NCI-H526 (cell line): ENCODE results near the gene GDF10.

Source experiments
- DNase-seq, 2 experiments: peaks; one replicate each; lab custom pipeline; 2025; lab: John Stamatoyannopoulos, UW

GDF10 gene

DNA sequence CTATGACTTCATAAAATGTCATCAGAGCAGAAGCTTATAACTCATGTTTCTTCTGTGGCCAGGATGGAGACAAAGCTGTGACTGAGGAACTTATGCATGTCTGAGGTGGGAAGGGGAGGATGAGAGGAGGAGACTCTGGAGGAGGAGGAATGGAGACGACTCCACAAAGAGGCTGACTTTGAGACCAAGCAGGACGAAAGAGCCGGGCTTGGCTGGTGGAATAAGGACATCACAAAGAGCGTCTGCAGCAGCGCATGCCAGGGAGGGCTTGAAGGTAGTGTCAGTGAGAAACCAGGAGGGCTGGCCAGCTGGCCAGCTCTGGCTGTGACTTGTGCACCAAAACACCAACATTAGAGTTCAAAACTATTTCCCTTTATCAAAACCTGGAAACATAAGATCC is 16.1 kb downstream of the GDF10 start:
- no peak for DNase-seq

DNA sequence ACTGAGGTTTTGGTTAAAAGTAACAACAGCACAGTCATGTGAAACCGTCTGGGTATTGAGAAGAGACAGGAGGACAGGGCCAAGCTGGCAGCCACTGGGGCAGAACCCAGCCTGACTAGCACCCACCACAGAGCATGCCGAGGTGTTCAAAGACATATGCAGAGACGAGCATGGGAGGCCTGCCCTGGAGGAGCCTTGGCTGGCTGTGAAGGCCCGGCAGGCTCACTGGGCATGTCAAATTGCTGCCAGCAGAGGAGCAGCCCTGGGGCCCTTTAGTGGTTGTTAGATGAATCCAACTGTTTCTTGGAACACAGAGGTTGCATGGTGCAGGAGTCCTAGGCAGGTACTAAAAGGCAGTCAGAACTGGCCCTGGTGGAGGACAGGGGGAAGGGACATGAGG is 17.3 kb downstream of the GDF10 start:
- DNase-seq, result no peak

DNA sequence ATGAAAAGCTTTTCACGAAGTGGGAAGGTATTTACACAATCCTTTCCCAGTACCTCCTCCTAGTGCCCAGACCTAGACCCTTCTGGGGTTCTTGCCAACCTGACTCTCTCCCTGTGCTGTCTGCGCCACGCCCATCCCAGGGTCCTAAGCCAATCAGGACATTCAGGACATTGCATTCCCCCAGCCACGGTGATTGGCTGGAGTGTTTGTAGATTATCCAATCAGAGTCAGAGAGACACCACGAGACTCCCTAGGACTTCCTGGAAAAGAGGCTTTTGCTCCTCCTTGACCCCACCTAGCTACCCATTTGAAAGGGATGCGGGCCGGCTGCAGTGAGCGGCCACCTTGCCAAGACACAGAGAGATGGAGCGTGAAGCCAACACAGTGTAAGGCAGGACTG is 18.7 kb downstream of the GDF10 start:
- no peak for DNase-seq

DNA sequence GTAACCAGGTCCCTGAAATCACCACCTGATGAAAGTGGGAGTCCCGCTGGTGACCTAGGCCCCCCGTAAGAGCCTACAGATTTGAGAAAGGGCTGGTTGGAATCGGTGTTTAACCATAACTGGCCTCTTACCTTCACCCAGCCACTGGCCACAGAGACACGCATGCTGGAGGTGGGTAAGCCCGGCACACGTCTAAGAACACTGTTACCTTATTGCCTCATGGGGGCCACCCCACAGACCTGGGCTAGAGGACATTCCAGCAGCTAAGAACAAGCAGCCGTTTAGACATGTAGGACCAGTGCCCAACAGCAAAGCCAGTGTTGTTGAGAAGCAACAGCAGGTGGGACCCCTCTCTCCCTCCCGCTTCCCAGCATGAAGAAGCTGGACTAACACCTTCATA is 19.8 kb downstream of the GDF10 start:
- no peak for DNase-seq

DNA sequence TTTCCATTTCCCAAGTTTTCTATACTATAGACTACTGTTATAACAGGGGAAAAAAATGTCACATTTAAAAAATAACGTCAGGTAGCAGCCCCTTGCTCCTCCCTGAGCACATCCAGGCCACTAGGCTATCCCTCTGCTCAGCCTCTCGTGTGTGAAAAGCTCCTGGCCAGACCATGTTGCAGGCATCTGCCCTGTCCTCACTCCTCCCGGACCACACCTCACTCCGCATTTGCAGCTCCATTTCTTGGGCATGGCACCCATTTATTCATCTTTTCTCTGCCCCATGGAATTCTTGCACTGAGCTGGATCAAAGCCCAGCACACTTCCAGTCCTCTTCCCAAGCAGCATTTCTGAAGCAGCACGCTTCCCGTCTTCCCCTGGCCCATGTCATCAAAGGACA is 20.8 kb downstream of the GDF10 start:
- no peak for DNase-seq

DNA sequence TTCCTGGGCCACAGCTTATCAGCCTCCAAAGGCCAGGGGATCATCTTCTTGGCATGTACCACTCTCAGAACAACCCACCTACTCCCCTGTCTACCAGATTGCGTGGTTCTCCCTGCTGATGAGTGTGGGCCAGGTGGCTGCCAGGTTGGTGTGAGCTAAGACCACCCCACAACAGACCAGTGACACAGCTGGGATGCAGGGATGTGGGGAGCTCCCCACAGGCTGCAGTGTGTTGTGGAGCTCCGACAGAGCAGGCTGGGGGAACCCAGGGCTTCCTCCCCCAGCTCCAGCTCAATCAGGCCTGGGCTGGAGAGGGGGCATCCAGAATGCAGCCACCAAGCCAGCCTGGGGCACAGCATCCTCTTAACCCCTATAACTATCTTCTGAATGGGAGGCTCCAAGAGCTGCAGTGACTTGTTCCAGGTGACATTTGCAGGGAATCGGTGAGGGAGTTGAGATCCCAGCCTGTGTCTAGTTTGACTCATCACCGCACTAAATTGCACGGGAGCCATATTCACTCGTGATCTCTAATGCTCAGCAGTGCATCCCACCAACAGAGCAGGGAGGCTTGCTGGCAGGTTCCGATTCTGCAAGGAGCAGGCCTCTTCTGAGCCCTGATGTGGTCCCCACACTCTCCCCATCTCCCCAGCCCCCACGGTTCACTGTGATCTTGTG is 21.7 kb downstream of the GDF10 start:
- no peak for DNase-seq

DNA sequence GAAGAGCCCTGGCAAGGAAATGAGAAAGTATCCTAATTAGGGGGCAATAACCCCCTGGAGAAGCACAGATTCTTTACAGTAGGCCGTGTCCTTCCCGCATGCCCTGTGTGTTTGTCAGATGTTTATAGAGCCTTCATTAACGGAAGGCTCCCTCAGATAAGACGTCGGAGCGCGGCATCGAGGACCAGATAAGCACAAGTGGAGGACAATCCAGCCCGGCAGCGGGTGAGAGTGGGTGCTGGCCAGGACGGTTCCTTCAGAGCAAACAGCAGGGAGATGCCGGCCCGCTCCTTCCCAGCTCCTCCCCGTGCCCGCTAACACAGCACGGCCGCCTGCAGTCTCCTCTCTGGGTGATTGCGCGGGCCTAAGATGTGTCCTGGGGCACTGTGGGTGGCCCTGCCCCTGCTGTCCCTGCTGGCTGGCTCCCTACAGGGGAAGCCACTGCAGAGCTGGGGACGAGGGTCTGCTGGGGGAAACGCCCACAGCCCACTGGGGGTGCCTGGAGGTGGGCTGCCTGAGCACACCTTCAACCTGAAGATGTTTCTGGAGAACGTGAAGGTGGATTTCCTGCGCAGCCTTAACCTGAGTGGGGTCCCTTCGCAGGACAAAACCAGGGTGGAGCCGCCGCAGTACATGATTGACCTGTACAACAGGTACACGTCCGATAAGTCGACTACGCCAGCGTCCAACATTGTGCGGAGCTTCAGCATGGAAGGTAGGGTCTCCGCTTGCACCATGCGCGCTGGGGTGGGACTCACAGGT is 22.5 kb downstream of the GDF10 start, which contains the start of gene GDF2:
GDF2 (plus strand) TSS at position 155 of the 762 bp plus-strand sequence; CDS start at position 370, 215 bp downstream.
- DNase-seq, result no peak

DNA sequence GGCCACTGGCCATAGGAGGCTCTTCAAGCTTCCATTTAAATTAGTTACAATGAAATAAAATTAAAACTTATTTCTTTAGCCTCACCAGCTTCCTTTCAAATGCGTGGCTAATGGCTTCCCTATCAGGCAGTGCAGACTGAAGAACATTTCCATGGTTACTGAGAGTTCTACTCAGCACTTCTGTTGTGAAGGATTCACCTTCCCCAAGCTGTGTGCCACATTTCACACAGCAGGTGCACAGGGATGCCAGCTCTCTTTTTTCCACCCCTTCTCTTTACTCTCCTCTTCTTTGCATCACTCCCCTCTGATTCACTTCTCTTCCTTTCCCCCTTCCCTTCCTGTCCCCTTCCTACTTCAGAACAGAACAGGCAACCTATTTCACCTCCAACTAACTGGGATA is 23.1 kb downstream of the GDF10 start:
- no peak for DNase-seq

DNA sequence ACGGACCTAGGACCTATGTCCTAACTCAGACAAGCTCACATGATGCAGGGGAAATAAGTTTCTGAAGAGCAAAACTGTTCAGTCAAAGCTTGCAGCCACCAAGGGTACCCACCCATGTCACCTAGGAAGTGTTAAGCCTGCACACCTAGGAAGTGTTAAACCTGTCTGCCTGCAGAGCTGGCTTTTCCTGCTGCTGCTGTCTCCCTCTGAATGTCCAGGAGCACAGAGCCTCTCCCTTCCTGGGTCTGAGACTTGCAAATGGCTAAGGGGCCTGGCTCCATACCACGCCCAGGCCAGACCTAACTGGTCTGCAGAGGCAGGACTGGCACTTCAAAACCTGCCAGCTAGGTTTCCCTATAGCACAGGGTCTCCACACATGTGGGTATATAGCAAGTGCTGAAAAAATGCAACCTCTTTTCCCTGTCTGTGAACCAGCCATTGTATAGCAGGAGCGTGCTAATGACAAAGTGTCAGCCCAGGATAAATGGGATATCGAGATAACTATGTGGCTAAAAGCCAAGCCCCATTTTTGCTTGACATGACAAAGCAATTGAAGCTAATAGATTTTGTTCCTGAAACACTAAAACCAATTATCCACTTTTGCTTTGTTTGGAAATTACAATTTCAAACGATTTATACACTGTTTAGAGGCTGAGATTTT is 23.8 kb downstream of the GDF10 start:
- DNase-seq, result no peak

DNA sequence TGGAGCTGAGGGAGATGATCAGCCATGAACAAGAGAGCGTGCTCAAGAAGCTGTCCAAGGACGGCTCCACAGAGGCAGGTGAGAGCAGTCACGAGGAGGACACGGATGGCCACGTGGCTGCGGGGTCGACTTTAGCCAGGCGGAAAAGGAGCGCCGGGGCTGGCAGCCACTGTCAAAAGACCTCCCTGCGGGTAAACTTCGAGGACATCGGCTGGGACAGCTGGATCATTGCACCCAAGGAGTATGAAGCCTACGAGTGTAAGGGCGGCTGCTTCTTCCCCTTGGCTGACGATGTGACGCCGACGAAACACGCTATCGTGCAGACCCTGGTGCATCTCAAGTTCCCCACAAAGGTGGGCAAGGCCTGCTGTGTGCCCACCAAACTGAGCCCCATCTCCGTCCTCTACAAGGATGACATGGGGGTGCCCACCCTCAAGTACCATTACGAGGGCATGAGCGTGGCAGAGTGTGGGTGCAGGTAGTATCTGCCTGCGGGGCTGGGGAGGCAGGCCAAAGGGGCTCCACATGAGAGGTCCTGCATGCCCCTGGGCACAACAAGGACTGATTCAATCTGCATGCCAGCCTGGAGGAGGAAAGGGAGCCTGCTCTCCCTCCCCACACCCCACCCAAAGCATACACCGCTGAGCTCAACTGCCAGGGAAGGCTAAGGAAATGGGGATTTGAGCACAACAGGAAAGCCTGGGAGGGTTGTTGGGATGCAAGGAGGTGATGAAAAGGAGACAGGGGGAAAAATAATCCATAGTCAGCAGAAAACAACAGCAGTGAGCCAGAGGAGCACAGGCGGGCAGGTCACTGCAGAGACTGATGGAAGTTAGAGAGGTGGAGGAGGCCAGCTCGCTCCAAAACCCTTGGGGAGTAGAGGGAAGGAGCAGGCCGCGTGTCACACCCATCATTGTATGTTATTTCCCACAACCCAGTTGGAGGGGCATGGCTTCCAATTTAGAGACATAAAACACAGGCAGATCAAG is 25.6 kb downstream of the GDF10 start:
- DNase-seq, result no peak

DNA sequence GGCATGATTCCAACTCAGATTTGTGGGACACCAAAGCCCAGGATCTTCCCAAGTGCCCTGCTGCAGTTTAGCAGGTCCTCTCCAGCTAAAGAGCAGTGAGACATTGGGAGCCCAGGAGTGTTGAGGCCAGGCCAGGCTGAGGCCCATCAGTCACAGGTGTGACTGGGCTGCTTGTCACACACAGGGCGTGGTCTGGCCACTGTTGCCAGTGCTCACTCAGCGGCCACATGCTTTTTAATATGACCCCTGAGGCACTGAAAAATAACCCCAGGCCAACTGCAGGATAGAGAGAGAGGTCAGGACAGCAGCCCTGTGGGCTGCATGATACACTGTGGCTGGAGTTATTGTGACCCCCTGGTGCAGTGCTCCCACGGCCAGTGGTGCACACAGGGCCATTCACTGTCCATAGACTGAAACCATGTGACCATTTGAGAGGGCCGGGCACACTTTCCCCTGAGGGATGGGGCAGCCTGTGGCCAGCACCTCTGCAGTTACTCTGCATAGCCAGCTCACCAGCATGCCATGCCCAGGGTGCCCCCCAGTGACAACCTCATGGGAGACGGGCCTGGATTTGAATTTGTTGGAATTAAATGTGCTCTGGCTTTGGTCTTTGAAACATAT is 26.4 kb downstream of the GDF10 start:
- DNase-seq, result no peak

DNA sequence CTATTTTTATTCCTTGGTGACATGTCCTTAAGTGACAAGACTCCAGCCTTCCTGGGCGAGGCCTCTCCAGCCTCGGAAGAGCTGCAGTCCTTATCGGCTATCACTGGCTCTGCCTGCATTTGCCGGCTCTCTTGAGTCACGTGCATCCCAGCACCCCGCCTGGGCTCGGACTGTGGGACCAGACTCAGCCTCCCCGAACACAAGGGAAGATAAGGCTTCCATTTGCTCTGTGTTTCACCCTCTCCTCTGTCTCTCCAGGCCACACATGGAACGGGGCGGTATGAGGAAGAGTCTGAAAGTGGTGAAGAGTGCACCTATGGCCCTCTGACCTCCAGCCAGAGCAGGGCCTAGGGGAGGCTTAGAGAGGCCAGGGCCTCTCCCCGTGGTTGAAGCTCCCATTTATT is 26.9 kb downstream of the GDF10 start:
- no peak for DNase-seq

DNA sequence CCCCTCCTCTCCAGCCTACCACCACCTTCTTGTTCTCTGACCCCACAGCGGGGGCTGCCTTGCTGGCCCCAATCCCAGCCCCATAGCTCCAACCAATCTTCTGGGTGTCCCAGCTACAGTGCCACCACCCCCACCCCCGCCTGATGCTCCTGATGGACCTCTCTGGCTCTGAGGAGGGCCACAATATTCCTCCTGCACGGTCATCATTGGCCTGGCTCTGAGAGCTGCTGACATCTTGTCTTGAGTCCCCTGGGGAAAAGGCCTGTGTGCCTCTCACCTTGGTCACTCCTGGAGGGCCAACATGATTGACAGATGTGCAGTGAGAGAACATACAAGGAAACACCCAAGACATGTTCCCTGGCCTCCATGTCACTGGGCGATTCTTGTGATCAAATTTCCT is 29.9 kb downstream of the GDF10 start:
- DNase-seq, result no peak

DNA sequence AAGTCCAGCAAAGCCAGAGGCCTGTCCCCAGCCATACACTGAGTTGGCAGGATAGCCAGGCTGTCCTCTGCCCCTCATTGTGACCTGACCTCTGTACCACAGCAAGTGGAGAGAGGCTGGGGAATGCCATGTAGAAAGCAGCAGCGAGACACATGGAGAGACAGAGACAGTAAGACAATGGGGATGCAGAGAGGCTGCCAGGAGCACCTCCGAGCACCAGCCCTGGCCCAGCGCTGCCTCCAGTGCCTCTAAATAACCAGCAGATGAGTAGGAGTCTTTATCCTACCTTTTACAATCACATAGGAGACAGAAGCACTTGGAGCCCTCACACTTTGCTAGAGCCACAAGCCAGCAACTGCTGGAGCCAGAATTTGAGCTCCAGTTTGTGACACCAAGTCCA is 30.4 kb downstream of the GDF10 start:
- no peak for DNase-seq

DNA sequence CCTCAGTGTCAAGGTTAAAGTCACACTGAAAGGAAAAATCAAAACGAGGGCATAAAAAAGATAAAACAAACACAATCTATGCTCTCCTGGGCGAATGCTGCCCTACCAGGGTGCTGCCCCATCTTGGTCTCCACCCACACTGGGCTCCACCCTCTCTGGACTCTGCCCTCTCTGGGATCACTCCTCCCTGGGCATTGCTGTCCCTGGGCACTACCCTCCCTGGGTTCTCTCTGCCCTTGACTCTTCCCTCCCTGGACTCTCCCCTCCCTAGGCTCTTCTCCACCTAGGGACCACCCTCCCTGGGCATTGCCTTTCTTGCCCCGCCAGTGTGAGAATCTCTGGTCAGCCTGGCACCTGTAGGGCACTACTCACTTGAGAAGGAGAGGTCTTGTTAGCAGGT is 30.8 kb downstream of the GDF10 start:
- no peak for DNase-seq

DNA sequence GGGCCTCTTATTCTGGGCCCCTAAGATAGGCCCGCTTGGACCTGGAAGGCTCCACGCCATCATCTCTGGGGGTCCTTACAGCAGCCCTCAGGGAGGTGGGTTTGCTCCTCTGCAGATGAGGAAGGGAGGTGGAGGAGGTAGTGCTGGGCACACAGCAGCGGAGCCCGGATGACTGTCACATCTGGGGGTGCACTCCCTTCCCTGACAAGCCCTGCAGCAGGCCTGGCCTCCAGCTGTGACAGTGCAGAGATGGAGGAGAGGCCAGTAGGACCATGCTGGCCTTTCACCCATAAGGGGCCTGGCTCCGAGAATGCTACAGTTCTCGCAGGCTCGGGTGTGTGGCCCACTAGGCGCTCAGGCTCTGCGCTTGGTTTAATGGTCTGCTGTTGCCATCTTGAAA is 31.5 kb downstream of the GDF10 start:
- no peak for DNase-seq

DNA sequence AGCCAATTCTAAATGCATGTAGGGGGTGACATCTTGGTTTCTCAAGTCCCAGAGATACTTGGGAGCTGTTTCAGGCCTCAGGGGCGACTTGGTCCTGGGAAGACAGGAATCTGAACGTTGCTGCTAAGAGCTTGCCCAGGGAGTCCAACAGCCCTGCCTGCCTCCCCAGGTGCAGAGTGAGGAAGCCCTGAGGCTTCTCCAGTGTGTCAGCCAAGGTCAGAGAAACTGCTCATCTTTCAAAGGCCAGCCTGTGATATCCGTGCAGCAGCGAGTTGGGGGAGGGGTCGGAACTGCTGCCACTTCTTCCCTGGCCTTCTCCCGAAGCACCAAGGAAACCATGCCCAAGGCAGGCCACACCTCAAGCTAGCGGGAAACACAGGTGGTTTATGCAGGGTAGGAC is 32.0 kb downstream of the GDF10 start:
- no peak for DNase-seq

DNA sequence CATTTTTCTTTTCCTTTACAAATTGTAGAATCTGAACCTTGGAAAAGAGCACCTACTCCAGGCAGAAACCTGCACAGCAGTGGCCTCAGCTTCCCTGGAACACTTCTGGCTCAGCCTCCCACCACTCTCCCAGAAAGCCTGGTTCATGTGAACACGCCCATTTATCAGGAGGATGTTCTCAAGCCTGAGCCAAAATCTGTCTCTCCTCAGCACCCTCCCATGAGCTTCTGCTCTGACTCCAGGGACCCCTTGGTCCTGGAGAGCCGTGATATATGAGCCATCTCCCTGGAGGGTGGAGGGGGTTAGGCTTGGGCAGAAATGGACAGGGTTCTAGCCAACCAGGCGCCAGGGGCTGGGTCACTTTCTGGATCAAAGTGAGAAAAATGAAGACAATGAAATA is 32.4 kb downstream of the GDF10 start:
- no peak for DNase-seq

DNA sequence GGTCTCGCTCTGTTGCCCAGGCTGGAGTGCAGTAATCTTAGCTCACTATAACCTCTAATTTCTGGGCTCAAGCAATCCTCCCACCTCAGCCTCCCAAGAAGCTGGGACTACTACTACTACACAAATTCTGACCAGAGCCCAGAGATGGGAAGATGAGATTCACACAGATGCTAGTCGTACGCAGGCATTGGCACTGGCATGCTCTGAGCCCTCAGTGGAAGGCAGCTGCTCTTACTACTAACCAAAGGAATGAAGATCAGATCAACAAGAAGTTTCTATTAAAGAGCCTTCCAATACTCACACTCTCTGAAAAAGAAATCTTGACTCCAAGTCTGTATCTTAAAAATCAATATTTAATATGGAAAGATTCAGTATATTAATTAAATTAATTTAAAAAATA is 32.9 kb downstream of the GDF10 start:
- no peak for DNase-seq

DNA sequence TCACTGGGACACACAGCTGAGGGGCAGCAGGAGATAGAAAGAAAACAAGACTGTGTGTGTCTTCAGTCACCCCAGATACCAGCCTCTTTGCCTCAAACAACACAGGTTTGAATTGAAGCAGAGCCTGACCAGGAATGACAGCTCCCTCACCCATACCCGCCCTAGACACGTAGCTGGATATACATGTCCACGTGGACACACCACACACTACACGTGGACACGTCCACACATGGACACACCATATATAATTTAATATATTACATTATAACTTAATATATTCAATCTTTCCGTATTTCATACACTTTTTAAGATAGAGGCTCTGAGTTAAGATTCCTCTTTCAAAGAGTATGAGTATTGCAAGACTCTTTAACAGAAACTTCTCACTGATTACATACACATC is 33.5 kb downstream of the GDF10 start:
- DNase-seq, result no peak

DNA sequence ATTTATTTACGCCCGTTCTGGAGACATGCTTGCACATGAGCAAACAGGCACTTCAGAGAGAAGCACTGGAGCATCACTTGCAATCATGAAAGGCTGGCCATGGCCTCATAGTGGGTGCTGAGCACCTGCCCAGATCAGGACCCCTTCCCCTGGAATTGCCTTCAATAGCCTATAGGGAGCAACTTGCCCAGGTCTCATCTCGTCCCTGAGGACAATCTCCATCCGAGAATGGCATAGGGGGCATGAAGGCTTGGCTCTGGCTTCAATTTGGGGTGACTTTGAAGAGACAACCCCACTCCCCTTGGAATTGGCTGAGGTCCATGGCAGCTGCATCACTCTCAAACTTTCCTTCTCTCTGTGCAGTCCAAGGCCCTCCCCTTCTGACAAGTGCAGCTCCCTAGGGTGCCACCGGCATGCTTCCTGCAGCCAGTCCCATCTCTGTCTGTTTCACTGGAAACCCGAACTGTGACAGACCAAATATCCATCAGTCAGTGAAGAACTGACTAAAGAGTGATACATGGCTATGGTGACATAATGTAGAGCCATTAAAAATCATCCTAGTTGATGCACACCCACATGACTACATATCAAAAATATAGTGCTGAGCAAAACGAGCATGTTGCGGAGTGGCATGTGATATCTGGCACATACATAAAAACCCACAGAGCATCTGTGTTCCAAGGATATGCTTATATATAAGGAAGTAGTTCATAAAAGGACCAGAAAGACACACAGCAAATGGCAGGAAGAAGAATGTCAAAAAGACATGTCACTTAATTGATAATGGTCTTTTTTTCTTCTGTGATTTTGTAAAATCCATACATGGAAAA is 34.7 kb downstream of the GDF10 start:
- no peak for DNase-seq
